Stimulated activated CD4-positive, alpha-beta T cell treated with anti-CD3 and anti-CD28 coated beads, Interleukin-4, amount 100 ng/mL, for 24 hours (primary cell): ENCODE measurements around the gene SULT4A1.
A peak's percentile ranks its signal among the peaks of the same experiment; 100 is the strongest.
"Not testable (repeated sequence)": the region's sequence is repeated elsewhere in the genome, so short reads cannot be mapped to it uniquely, and the experiment has no call there.

ENCODE experiments used
- DNase-seq: peaks from one replicate; pipeline ENCODE4 v3.0.0-alpha.2; 2020

Gene SULT4A1

GRCh38 chr22:43885786-43886185, 23.5 kb upstream of the SULT4A1 start:
- DNase-seq, result no peak

GRCh38 chr22:43885319-43885671, 23.0 kb upstream of the SULT4A1 start:
- no peak for DNase-seq

- DNase-seq, result peak; percentile 50
Observed at GRCh38 chr22:43884600-43885318, 22.4 kb upstream of the SULT4A1 start.

- DNase-seq, result no peak
Observed at GRCh38 chr22:43883719-43884415, 21.6 kb upstream of the SULT4A1 start.

- peak; percentile 54 for DNase-seq
Observed at GRCh38 chr22:43883012-43883661, 20.8 kb upstream of the SULT4A1 start.

- DNase-seq, result no peak
Observed at GRCh38 chr22:43882122-43882767, 19.9 kb upstream of the SULT4A1 start.

GRCh38 chr22:43881091-43882061, 19.1 kb upstream of the SULT4A1 start:
- DNase-seq, result no peak

GRCh38 chr22:43880541-43880991, 18.3 kb upstream of the SULT4A1 start:
- no peak for DNase-seq

- no peak for DNase-seq
Observed at GRCh38 chr22:43879901-43880540, 17.7 kb upstream of the SULT4A1 start.

GRCh38 chr22:43878831-43879550, 16.7 kb upstream of the SULT4A1 start:
- DNase-seq, result no peak

- DNase-seq, result no peak
Observed at GRCh38 chr22:43878079-43878795, 15.9 kb upstream of the SULT4A1 start.

GRCh38 chr22:43876866-43877509, 14.7 kb upstream of the SULT4A1 start:
- no peak for DNase-seq

- DNase-seq, result no peak
Observed at GRCh38 chr22:43869799-43870198, 7.5 kb upstream of the SULT4A1 start.

GRCh38 chr22:43869001-43869400, 6.7 kb upstream of the SULT4A1 start:
- not testable (repeated sequence) for DNase-seq

GRCh38 chr22:43867839-43868635, 5.7 kb upstream of the SULT4A1 start:
- no peak for DNase-seq

GRCh38 chr22:43862882-43863202, 529 bp upstream of the SULT4A1 start:
- no peak for DNase-seq

- DNase-seq, result no peak
Observed at GRCh38 chr22:43861529-43861928, 784 bp downstream of the SULT4A1 start.

- DNase-seq, result no peak
Observed at GRCh38 chr22:43860831-43861230, 1.5 kb downstream of the SULT4A1 start.

GRCh38 chr22:43860126-43860525, 2.2 kb downstream of the SULT4A1 start:
- no peak for DNase-seq
